Measurements from ENCODE around the gene C1R. TPM values are rescaled to one million over a fixed set of nuclear protein-coding genes. Genes with fewer than 3 reads are reported as not detected.
A peak's percentile ranks its signal among the peaks of the same experiment; 100 is the strongest.

C1R gene
- total RNA-seq, 1 donor from 2014 or later = 367 TPM

- H3K9me3 ChIP-seq = no peaks in the 10 kb centered on the region
- intact Hi-C loops (cut with DNase I) = loop anchor here (10.0 kb wide), 1 partner anchor 153 kb away; no protein-coding TSS in a partner anchor
- no peak for TF ChIP-seq CTCF (IDR thresholded peaks at IDR 0.05)
- DNase-seq = no peak
- no peak overlapping the region for H3K4me3 ChIP-seq
- no peak overlapping the region for H3K27ac ChIP-seq
- no peak for ATAC-seq
- H3K36me3 ChIP-seq = peaks cover 17% of the 10 kb centered on the region
- no peaks in the 10 kb centered on the region for H3K27me3 ChIP-seq
- H3K4me1 ChIP-seq = peaks cover 9% of the 10 kb centered on the region
Observed at GRCh38 chr12:7117670-7118069, 25.4 kb upstream of the C1R start.

- Histone ChIP-seq H3K9me3 (no peaks in the 10 kb centered on the region), H3K36me3 (peaks cover 17% of the 10 kb centered on the region), H3K27ac (no peak overlapping the region), H3K27me3 (no peaks in the 10 kb centered on the region), H3K4me1 (peaks cover 11% of the 10 kb centered on the region), H3K4me3 (no peak overlapping the region)
- intact Hi-C loops (cut with DNase I) = loop anchor here (10.0 kb wide), 1 partner anchor 152 kb away; no protein-coding TSS in a partner anchor
- TF ChIP-seq CTCF (IDR thresholded peaks at IDR 0.05) = no peak
- DNase-seq (peak; percentile 41), ATAC-seq (no peak)
Observed at GRCh38 chr12:7116916-7117315, 24.7 kb upstream of the C1R start.

GRCh38 chr12:7116196-7116595, 24.0 kb upstream of the C1R start:
- DNase-seq (peak; percentile 1), ATAC-seq (no peak)
- intact Hi-C loops (cut with DNase I) = loop anchor here (10.0 kb wide), 1 partner anchor 151 kb away; no protein-coding TSS in a partner anchor
- no peaks in the 10 kb centered on the region for H3K9me3 ChIP-seq
- no peak overlapping the region for H3K27ac ChIP-seq
- H3K4me1 ChIP-seq = peaks cover 11% of the 10 kb centered on the region
- no peak overlapping the region for H3K4me3 ChIP-seq
- H3K36me3 ChIP-seq = peaks cover 17% of the 10 kb centered on the region
- TF ChIP-seq CTCF (IDR thresholded peaks at IDR 0.05) = no peak
- no peaks in the 10 kb centered on the region for H3K27me3 ChIP-seq

- Histone ChIP-seq H3K4me3 (no peak overlapping the region), H3K9me3 (no peaks in the 10 kb centered on the region), H3K4me1 (peaks cover 13% of the 10 kb centered on the region), H3K27ac (no peak overlapping the region), H3K36me3 (peaks cover 17% of the 10 kb centered on the region), H3K27me3 (no peaks in the 10 kb centered on the region)
- intact Hi-C loops (cut with DNase I) = loop anchor here (10.0 kb wide), 1 partner anchor 150 kb away; no protein-coding TSS in a partner anchor
- no peak for DNase-seq
- TF ChIP-seq CTCF (IDR thresholded peaks at IDR 0.05) = no peak
- ATAC-seq = no peak
Observed at GRCh38 chr12:7114851-7115250, 22.6 kb upstream of the C1R start.

GRCh38 chr12:7114008-7114407, 21.8 kb upstream of the C1R start:
- DNase-seq (peak; percentile 29), ATAC-seq (no peak)
- intact Hi-C loops (cut with DNase I) = loop anchor here (10.0 kb wide), 1 partner anchor 149 kb away; no protein-coding TSS in a partner anchor
- H3K27ac ChIP-seq = no peak overlapping the region
- no peaks in the 10 kb centered on the region for H3K9me3 ChIP-seq
- no peak overlapping the region for H3K4me3 ChIP-seq
- no peaks in the 10 kb centered on the region for H3K27me3 ChIP-seq
- peaks cover 20% of the 10 kb centered on the region for H3K4me1 ChIP-seq
- H3K36me3 ChIP-seq = peaks cover 17% of the 10 kb centered on the region
- no peak for TF ChIP-seq CTCF (IDR thresholded peaks at IDR 0.05)
